Gastrocnemius medialis (tissue), 4 donors: ENCODE measurements around the gene HEPN1. TPM values are rescaled to one million over a fixed set of nuclear protein-coding genes. Genes with fewer than 3 reads are reported as not detected.

Experiments
- ATAC-seq, 2 donors: fragments of 150-250 bp; one replicate each; pipeline ENCODE4 v1.9.1; 2016
- DNase-seq, 2 donors: peaks; one replicate each; pipeline ENCODE4 v3.0.0-alpha.2; 2019
- H3K27ac ChIP-seq, 4 donors: fragments of 200-600 bp; sonication (generic); 1 replicate in 1 of 4; 2 replicates in 3 of 4; pipeline ENCODE4 v1.5.1; 2016 to 2018; ENCODE audit warnings: mild to moderate bottlenecking in 2 of 4, moderate library complexity in 1 of 4
- H3K27me3 ChIP-seq, 3 donors: fragments of 200-600 bp; sonication (generic) in 2 of 3; 1 replicate in 1 of 3; 2 replicates in 2 of 3; pipeline versions ENCODE4 v1.5.1 to v1.6.0; 2016 to 2019; ENCODE audit warnings: mild to moderate bottlenecking in 1 of 3, moderate library complexity in 1 of 3
- H3K36me3 ChIP-seq, 2 donors: fragments of 200-600 bp; sonication (generic) in 1 of 2; one replicate each; pipeline ENCODE4 v1.5.1; 2017 to 2018
- H3K4me1 ChIP-seq, 2 donors: fragments of 200-600 bp; sonication (generic) in 1 of 2; one replicate each; pipeline ENCODE4 v1.5.1; 2016 to 2017; ENCODE audit warnings: mild to moderate bottlenecking in 2 of 2
- H3K4me3 ChIP-seq, 4 donors: fragments of 200-600 bp; sonication (generic) in 3 of 4; 1 replicate in 1 of 4; 2 replicates in 3 of 4; pipeline ENCODE4 v1.5.1; 2016 to 2019; ENCODE audit warnings: mild to moderate bottlenecking in 2 of 4
- H3K9me3 ChIP-seq, 3 donors: fragments of 200-600 bp; sonication (generic) in 2 of 3; 1 replicate in 1 of 3; 2 replicates in 2 of 3; pipeline ENCODE4 v1.5.1; 2016 to 2019
- POLR2A ChIP-seq, 2 donors: fragments of 450-650 bp; IDR thresholded peaks; one replicate each; pipeline ENCODE4 v1.6.1; 2017; ENCODE audit warnings: antibody characterized with exemption in 2 of 2, mild to moderate bottlenecking in 2 of 2, moderate library complexity in 2 of 2
- in situ Hi-C, 4 donors: fragments of 200-750 bp; cut with MboI; loops; one replicate each; pipeline versions ENCODE4 v1.15.0 to v1.8.0; 2017; ENCODE audit warnings: low sequenced_read_pairs in 4 of 4
- intact Hi-C: fragments of 100-400 bp; cut with DNase I; formaldehyde crosslinking; loops from one replicate; pipeline ENCODE4 v1.15.1; 2023; ENCODE audit warnings: low total_unique reads
- total RNA-seq, 4 donors: library from RNA; depleted of rRNA; stranded (reverse); fragments of >200 nt; gene quantifications; one replicate each; pipeline versions ENCODE4 v1.1.0 to v1.2.3, GENCODE V29; 2016
- TF ChIP-seq, protein P1 (sequence below), 5 experiments: fragments of 450-650 bp in 3 of 5; fragments of 200-600 bp in 2 of 5; sonication (generic) in 2 of 5; IDR thresholded peaks in 4 of 5; conservative IDR thresholded peaks in 1 of 5; 1 replicate in 4 of 5; 2 replicates in 1 of 5; pipeline ENCODE4 v1.5.1; 2016 to 2019; ENCODE audit warnings: antibody characterized with exemption in 5 of 5, mild to moderate bottlenecking in 3 of 5, moderate library complexity in 3 of 5

The HEPN1 gene
- total RNA-seq, 4 donors from 2014 or later: not detected

- ATAC-seq: no peak
- Histone ChIP-seq H3K4me1 (peaks cover 0 to 13% of the 10 kb centered on the region in 2 donors), H3K36me3 (no peaks in the 10 kb centered on the region), H3K27me3 (peaks cover 0 to 10% (median 2%) of the 10 kb centered on the region in 3 donors), H3K27ac (no peak overlapping the region), H3K9me3 (no peaks in the 10 kb centered on the region), H3K4me3 (no peak overlapping the region)
- TF ChIP-seq POLR2A (IDR thresholded peaks at IDR 0.05): no peak
- TF ChIP-seq, protein P1, sequence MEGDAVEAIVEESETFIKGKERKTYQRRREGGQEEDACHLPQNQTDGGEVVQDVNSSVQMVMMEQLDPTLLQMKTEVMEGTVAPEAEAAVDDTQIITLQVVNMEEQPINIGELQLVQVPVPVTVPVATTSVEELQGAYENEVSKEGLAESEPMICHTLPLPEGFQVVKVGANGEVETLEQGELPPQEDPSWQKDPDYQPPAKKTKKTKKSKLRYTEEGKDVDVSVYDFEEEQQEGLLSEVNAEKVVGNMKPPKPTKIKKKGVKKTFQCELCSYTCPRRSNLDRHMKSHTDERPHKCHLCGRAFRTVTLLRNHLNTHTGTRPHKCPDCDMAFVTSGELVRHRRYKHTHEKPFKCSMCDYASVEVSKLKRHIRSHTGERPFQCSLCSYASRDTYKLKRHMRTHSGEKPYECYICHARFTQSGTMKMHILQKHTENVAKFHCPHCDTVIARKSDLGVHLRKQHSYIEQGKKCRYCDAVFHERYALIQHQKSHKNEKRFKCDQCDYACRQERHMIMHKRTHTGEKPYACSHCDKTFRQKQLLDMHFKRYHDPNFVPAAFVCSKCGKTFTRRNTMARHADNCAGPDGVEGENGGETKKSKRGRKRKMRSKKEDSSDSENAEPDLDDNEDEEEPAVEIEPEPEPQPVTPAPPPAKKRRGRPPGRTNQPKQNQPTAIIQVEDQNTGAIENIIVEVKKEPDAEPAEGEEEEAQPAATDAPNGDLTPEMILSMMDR (IDR thresholded peaks at IDR 0.05 in 4 of 5, conservative IDR thresholded peaks at IDR 0.05 in 1 of 5): no peak
- in situ Hi-C loops: no loop called here
- no peak for DNase-seq
- intact Hi-C loops: loop anchor here (5.0 kb wide), 1 partner anchor 73 kb away; the partner anchor contains the start of gene CCDC15
Observed at GRCh38 chr11:124878759-124879492, 40.1 kb upstream of the HEPN1 start.

GRCh38 chr11:124879493-124880289 is 39.4 kb upstream of the HEPN1 start:
- TF ChIP-seq POLR2A (IDR thresholded peaks at IDR 0.05): no peak
- TF ChIP-seq, protein P1 (IDR thresholded peaks at IDR 0.05 in 4 of 5, conservative IDR thresholded peaks at IDR 0.05 in 1 of 5): no peak
- DNase-seq (no peak), ATAC-seq (no peak)
- H3K36me3 ChIP-seq: no peaks in the 10 kb centered on the region
- no peak overlapping the region for H3K4me3 ChIP-seq
- peaks cover 0 to 13% of the 10 kb centered on the region in 2 donors for H3K4me1 ChIP-seq
- H3K27me3 ChIP-seq: peaks cover 0 to 7% (median 0%) of the 10 kb centered on the region in 3 donors
- intact Hi-C loops (loop anchor here (5.0 kb wide), 1 partner anchor 73 kb away; the partner anchor contains the start of gene CCDC15), in situ Hi-C loops (no loop called here)
- no peak overlapping the region for H3K27ac ChIP-seq
- no peaks in the 10 kb centered on the region for H3K9me3 ChIP-seq

DNA sequence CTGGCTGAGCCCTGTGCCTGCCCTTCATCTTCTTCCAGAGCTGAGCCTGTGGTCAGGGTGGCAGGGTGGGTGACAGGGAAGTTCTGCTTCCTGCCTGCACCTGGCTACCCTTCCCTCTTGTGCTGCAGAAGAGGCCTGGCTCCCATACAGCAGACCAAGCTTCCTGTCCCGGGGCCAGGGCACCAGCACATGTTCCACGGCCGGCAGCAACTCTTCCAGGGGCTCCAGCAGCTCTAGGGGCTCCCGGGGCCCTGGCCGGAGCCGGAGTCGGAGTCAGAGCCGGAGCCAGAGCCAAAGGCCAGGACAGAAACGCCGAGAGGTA is 38.8 kb upstream of the HEPN1 start:
- Histone ChIP-seq H3K27me3 (peaks cover 0 to 7% (median 0%) of the 10 kb centered on the region in 3 donors), H3K36me3 (no peaks in the 10 kb centered on the region), H3K4me1 (peaks cover 0 to 13% of the 10 kb centered on the region in 2 donors), H3K4me3 (no peak overlapping the region), H3K9me3 (no peaks in the 10 kb centered on the region), H3K27ac (no peak overlapping the region)
- intact Hi-C loops (no loop called here), in situ Hi-C loops (no loop called here)
- TF ChIP-seq, protein P1 (IDR thresholded peaks at IDR 0.05 in 4 of 5, conservative IDR thresholded peaks at IDR 0.05 in 1 of 5): no peak
- no peak for TF ChIP-seq POLR2A (IDR thresholded peaks at IDR 0.05)
- ATAC-seq (no peak), DNase-seq (no peak)

DNA sequence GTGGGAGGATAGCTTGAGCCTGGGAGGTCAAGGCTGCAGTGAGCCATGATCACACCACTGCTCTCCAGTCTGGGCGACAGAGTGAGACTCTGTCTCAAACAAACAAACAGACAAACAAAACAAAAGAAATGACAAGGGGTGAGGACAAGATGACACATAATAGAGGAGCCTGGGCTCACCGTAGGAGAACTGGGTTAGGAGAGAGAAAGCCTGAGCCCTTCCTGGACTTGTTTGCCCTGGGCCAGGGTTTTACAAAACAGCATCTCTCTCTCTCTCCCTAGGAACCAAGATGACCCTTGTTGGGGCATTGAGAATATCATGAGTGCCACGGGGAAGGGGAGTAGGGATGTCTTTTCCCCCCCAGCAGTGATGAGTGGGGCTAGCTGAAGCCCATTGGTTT is 38.1 kb upstream of the HEPN1 start:
- no peak for ATAC-seq
- Histone ChIP-seq H3K36me3 (no peaks in the 10 kb centered on the region), H3K27me3 (peaks cover 0 to 4% (median 0%) of the 10 kb centered on the region in 3 donors), H3K4me1 (peaks cover 0 to 13% of the 10 kb centered on the region in 2 donors), H3K9me3 (no peaks in the 10 kb centered on the region), H3K4me3 (no peak overlapping the region), H3K27ac (no peak overlapping the region)
- intact Hi-C loops: no loop called here
- in situ Hi-C loops: no loop called here
- no peak for DNase-seq
- TF ChIP-seq, protein P1 (IDR thresholded peaks at IDR 0.05 in 4 of 5, conservative IDR thresholded peaks at IDR 0.05 in 1 of 5): no peak
- TF ChIP-seq POLR2A (IDR thresholded peaks at IDR 0.05): no peak
